GM23338 (cell line): ENCODE measurements around the gene MYO3B. TPM values are rescaled to one million over a fixed set of nuclear protein-coding genes. Genes with fewer than 3 reads are reported as not detected.

Experiments used
- ATAC-seq: fragments of 200-7000 bp; cut with Tn5 transposase; 3 replicates; pipeline ENCODE4 v1.9.1; 2020
- DNase-seq: peaks from one replicate; pipeline ENCODE4 v3.0.0-alpha.2; 2015; ENCODE audit warnings: low spot score
- H2AFZ ChIP-seq: fragments of 200-600 bp; sonication (generic); 2 replicates; pipeline ENCODE4 v1.8.0; 2016; ENCODE audit warnings: antibody characterized with exemption, mild to moderate bottlenecking, moderate library complexity
- H3F3A ChIP-seq: fragments of 200-600 bp; sonication (generic); replicated peaks from 2 replicates; pipeline ENCODE4 v1.8.0; 2017; ENCODE audit warnings: antibody characterized with exemption, mixed run types, low read depth
- H3K27ac ChIP-seq: fragments of 200-600 bp; sonication (generic); 2 replicates; pipeline ENCODE4 v1.6.1; 2016; ENCODE audit warnings: low read depth
- H3K27me3 ChIP-seq: fragments of 200-600 bp; sonication (generic); 2 replicates; pipeline ENCODE4 v1.8.0; 2016; ENCODE audit warnings: mild to moderate bottlenecking, mixed run types, moderate library complexity; ENCODE audit not compliant: insufficient read depth
- H3K36me3 ChIP-seq: fragments of 200-600 bp; sonication (generic); 2 replicates; pipeline ENCODE4 v1.8.0; 2016; ENCODE audit warnings: mild to moderate bottlenecking; ENCODE audit not compliant: insufficient read depth
- H3K4me1 ChIP-seq: fragments of 200-600 bp; sonication (generic); 2 replicates; pipeline ENCODE4 v1.8.0; 2016; ENCODE audit warnings: mild to moderate bottlenecking, moderate library complexity; ENCODE audit not compliant: insufficient read depth
- H3K4me2 ChIP-seq: fragments of 200-600 bp; sonication (generic); 2 replicates; pipeline ENCODE4 v1.7.1; 2017; ENCODE audit warnings: mixed run types
- H3K4me3 ChIP-seq: fragments of 200-600 bp; sonication (generic); 2 replicates; pipeline ENCODE4 v1.6.1; 2016; ENCODE audit warnings: mixed run types
- H3K79me2 ChIP-seq: fragments of 200-600 bp; sonication (generic); replicated peaks from 2 replicates; pipeline ENCODE4 v1.8.0; 2017; ENCODE audit warnings: mild to moderate bottlenecking; ENCODE audit not compliant: insufficient read depth
- H3K9me2 ChIP-seq: fragments of 200-600 bp; sonication (generic); 2 replicates; pipeline ENCODE4 v1.8.0; 2017; ENCODE audit not compliant: insufficient read depth
- H4K20me1 ChIP-seq: fragments of 200-600 bp; sonication (generic); replicated peaks from 2 replicates; pipeline ENCODE4 v1.8.0; 2017; ENCODE audit warnings: mild to moderate bottlenecking; ENCODE audit not compliant: insufficient read depth
- H3K27ac Mint-ChIP-seq: 2 replicates; pipeline ENCODE4 v1.8.0; 2020; ENCODE audit warnings: inconsistent platforms, mild to moderate bottlenecking, moderate library complexity, mixed read lengths
- H3K27me3 Mint-ChIP-seq: 3 replicates; pipeline ENCODE4 v1.8.0; 2022; ENCODE audit warnings: low read depth, mild to moderate bottlenecking, moderate library complexity, mixed read lengths, inconsistent platforms; ENCODE audit not compliant: insufficient read depth, poor library complexity
- H3K36me3 Mint-ChIP-seq: 3 replicates; pipeline ENCODE4 v1.8.0; 2021; ENCODE audit warnings: low read depth, mild to moderate bottlenecking, inconsistent platforms, moderate library complexity, mixed read lengths
- H3K4me1 Mint-ChIP-seq: 3 replicates; pipeline ENCODE4 v1.8.0; 2020; ENCODE audit warnings: mild to moderate bottlenecking, inconsistent platforms, mixed read lengths
- H3K4me3 Mint-ChIP-seq: 3 replicates; pipeline ENCODE4 v1.8.0; 2021; ENCODE audit warnings: moderate library complexity, mild to moderate bottlenecking, inconsistent platforms, mixed read lengths
- H3K9me3 Mint-ChIP-seq: 3 replicates; pipeline ENCODE4 v1.8.0; 2020; ENCODE audit warnings: moderate library complexity, mild to moderate bottlenecking, inconsistent platforms, mixed read lengths
- CREB1 ChIP-seq: fragments of 250-450 bp; sonication (Bioruptor Pico); IDR thresholded peaks from 2 replicates; pipeline ENCODE4 v1.5.0; 2020; ENCODE audit warnings: low read depth, mild to moderate bottlenecking, moderate library complexity
- EZH2phosphoT487 ChIP-seq: fragments of 200-600 bp; sonication (generic); IDR thresholded peaks from one replicate; pipeline ENCODE4 v1.8.1; 2018; ENCODE audit warnings: antibody characterized with exemption; ENCODE audit not compliant: unreplicated experiment
- JUNB ChIP-seq: IDR thresholded peaks from one replicate; pipeline ENCODE4 v1.6.1; 2016; ENCODE audit warnings: antibody characterized with exemption; ENCODE audit not compliant: unreplicated experiment
- POLR2AphosphoS5 ChIP-seq: IDR thresholded peaks from 2 replicates; pipeline ENCODE4 v1.6.1; 2016; ENCODE audit warnings: antibody characterized with exemption, low read depth
- STAT1 ChIP-seq: IDR thresholded peaks from one replicate; pipeline ENCODE4 v1.6.1; 2016; ENCODE audit warnings: antibody characterized with exemption; ENCODE audit not compliant: unreplicated experiment
- ZNF114 ChIP-seq: fragments of 250-450 bp; sonication (Bioruptor Pico); IDR thresholded peaks from 2 replicates; pipeline ENCODE4 v1.5.0; 2020; ENCODE audit warnings: mild to moderate bottlenecking, moderate library complexity
- ZNF331 ChIP-seq: fragments of 250-450 bp; sonication (Bioruptor Pico); IDR thresholded peaks from 2 replicates; pipeline ENCODE4 v1.5.0; 2020; ENCODE audit warnings: low read depth, mild to moderate bottlenecking, moderate library complexity
- polyA plus RNA-seq: library from polyadenylated mRNA; unstranded; fragments of >200 nt; fragmentation: Nextera tagmentation; extraction: Ambion mirVana; gene quantifications from 2 replicates; pipeline ENCODE4 v1.2.1, GENCODE V29; 2016
- total RNA-seq: library from RNA; depleted of rRNA; stranded (reverse); fragments of >200 nt; shearing (Covaris generic); gene quantifications from 2 replicates; pipeline ENCODE4 v1.2.3, GENCODE V29; 2014
- TF ChIP-seq, protein P1 (sequence below): IDR thresholded peaks from one replicate; pipeline ENCODE4 v1.6.1; 2018; ENCODE audit warnings: antibody characterized with exemption; ENCODE audit not compliant: unreplicated experiment
- TF ChIP-seq, protein P2 (sequence below), 2 experiments: fragments of 200-600 bp in 1 of 2; sonication (generic) in 1 of 2; conservative IDR thresholded peaks; 2 replicates each; pipeline versions ENCODE4 v1.5.1 to v1.6.1; 2016 to 2017; ENCODE audit warnings: antibody characterized with exemption in 2 of 2, low read depth in 2 of 2, mild to moderate bottlenecking in 2 of 2, moderate library complexity in 1 of 2
- TF ChIP-seq, protein P3 (sequence below): IDR thresholded peaks from 2 replicates; pipeline ENCODE4 v1.6.1; 2016; ENCODE audit warnings: antibody characterized with exemption

Gene MYO3B
- total and polyA plus RNA-seq, 2 experiments from 2014 or later, result 0.42 TPM; not detected in 1

- no peak for TF ChIP-seq POLR2AphosphoS5
- no peak for TF ChIP-seq EZH2phosphoT487
- no peak for TF ChIP-seq ZNF331
- TF ChIP-seq, protein P1, sequence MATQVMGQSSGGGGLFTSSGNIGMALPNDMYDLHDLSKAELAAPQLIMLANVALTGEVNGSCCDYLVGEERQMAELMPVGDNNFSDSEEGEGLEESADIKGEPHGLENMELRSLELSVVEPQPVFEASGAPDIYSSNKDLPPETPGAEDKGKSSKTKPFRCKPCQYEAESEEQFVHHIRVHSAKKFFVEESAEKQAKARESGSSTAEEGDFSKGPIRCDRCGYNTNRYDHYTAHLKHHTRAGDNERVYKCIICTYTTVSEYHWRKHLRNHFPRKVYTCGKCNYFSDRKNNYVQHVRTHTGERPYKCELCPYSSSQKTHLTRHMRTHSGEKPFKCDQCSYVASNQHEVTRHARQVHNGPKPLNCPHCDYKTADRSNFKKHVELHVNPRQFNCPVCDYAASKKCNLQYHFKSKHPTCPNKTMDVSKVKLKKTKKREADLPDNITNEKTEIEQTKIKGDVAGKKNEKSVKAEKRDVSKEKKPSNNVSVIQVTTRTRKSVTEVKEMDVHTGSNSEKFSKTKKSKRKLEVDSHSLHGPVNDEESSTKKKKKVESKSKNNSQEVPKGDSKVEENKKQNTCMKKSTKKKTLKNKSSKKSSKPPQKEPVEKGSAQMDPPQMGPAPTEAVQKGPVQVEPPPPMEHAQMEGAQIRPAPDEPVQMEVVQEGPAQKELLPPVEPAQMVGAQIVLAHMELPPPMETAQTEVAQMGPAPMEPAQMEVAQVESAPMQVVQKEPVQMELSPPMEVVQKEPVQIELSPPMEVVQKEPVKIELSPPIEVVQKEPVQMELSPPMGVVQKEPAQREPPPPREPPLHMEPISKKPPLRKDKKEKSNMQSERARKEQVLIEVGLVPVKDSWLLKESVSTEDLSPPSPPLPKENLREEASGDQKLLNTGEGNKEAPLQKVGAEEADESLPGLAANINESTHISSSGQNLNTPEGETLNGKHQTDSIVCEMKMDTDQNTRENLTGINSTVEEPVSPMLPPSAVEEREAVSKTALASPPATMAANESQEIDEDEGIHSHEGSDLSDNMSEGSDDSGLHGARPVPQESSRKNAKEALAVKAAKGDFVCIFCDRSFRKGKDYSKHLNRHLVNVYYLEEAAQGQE, result no peak
- no peak for TF ChIP-seq JUNB
- TF ChIP-seq, protein P2, sequence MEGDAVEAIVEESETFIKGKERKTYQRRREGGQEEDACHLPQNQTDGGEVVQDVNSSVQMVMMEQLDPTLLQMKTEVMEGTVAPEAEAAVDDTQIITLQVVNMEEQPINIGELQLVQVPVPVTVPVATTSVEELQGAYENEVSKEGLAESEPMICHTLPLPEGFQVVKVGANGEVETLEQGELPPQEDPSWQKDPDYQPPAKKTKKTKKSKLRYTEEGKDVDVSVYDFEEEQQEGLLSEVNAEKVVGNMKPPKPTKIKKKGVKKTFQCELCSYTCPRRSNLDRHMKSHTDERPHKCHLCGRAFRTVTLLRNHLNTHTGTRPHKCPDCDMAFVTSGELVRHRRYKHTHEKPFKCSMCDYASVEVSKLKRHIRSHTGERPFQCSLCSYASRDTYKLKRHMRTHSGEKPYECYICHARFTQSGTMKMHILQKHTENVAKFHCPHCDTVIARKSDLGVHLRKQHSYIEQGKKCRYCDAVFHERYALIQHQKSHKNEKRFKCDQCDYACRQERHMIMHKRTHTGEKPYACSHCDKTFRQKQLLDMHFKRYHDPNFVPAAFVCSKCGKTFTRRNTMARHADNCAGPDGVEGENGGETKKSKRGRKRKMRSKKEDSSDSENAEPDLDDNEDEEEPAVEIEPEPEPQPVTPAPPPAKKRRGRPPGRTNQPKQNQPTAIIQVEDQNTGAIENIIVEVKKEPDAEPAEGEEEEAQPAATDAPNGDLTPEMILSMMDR (conservative IDR thresholded peaks at IDR 0.05; ENCODE audit: low read depth in 2 of 2), result no peak
These were observed 353.9 kb downstream of the MYO3B start (continued) for GRCh38 chr2:170531876-170532275.

GRCh38 chr2:170533156-170533555 lies 355.2 kb downstream of the MYO3B start:
- Histone ChIP-seq H3K4me1 (peaks cover 8% of the 10 kb centered on the region), H3K27ac (no peak overlapping the region)
- no peak for ATAC-seq
- TF ChIP-seq, protein P3, sequence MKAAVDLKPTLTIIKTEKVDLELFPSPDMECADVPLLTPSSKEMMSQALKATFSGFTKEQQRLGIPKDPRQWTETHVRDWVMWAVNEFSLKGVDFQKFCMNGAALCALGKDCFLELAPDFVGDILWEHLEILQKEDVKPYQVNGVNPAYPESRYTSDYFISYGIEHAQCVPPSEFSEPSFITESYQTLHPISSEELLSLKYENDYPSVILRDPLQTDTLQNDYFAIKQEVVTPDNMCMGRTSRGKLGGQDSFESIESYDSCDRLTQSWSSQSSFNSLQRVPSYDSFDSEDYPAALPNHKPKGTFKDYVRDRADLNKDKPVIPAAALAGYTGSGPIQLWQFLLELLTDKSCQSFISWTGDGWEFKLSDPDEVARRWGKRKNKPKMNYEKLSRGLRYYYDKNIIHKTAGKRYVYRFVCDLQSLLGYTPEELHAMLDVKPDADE, result no peak
- TF ChIP-seq, protein P1, result no peak
- TF ChIP-seq STAT1 (no peak), ZNF114 (CRISPR knock-in tag) (no peak), CREB1 (CRISPR knock-in tag) (no peak)

More at GRCh38 chr2:170533156-170533555, 355.2 kb downstream of the MYO3B start:
- H3K27ac Mint-ChIP-seq, result no peak overlapping the region
- DNase-seq, result no peak
- H3K9me3 Mint-ChIP-seq, result no peaks in the 10 kb centered on the region
- no peak overlapping the region for H3K4me3 ChIP-seq
- H3K27me3 ChIP-seq, result no peaks in the 10 kb centered on the region
- H2AFZ ChIP-seq, result no peak overlapping the region
- H3K79me2 ChIP-seq, result no peaks in the 10 kb centered on the region
- no peaks in the 10 kb centered on the region for H3K9me2 ChIP-seq
- H4K20me1 ChIP-seq, result no peaks in the 10 kb centered on the region
- no peaks in the 10 kb centered on the region for H3F3A ChIP-seq
- peaks cover 5% of the 10 kb centered on the region for H3K27me3 Mint-ChIP-seq
- peaks cover 13% of the 10 kb centered on the region for H3K4me1 Mint-ChIP-seq
- H3K36me3 ChIP-seq, result no peaks in the 10 kb centered on the region
- no peaks in the 10 kb centered on the region for H3K36me3 Mint-ChIP-seq
- no peak overlapping the region for H3K4me2 ChIP-seq
- H3K4me3 Mint-ChIP-seq, result no peak overlapping the region
